Common myeloid progenitor, CD34-positive (primary cell): Measurements from ENCODE around the gene MOB3B.

Source experiments
- CTCF ChIA-PET: fragments of 350-600 bp; sonication (Branson Sonifier 250); formaldehyde crosslinking; loops from one replicate; lab custom pipeline; 2021; ENCODE audit warnings: antibody characterized with exemption; lab: Charles Lee
- POLR2A ChIA-PET: fragments of 350-600 bp; sonication (Branson Sonifier 250); formaldehyde crosslinking; loops from one replicate; lab custom pipeline; 2021; ENCODE audit warnings: antibody characterized with exemption; lab: Charles Lee
- DNase-seq, 3 donors: peaks; one replicate each; pipeline versions ENCODE4 v3.0.0 to v3.0.0-alpha.2; 2013
- H3K27ac ChIP-seq, 2 experiments: 1 replicate in 1 of 2; 2 replicates in 1 of 2; pipeline ENCODE4 v1.7.0; 2013; ENCODE audit warnings: inconsistent platforms in 2 of 2, low read length in 2 of 2, mild to moderate bottlenecking in 2 of 2, low read depth in 1 of 2, moderate library complexity in 1 of 2; ENCODE audit not compliant: severe bottlenecking in 2 of 2, insufficient read depth in 1 of 2, poor library complexity in 1 of 2
- H3K27me3 ChIP-seq, 5 experiments: replicated peaks in 2 of 5; 1 replicate in 3 of 5; 2 replicates in 2 of 5; pipeline versions ENCODE4 v1.6.1 to v1.7.0; 2013; ENCODE audit warnings: low read length in 4 of 5, mild to moderate bottlenecking in 2 of 5, moderate library complexity in 2 of 5, inconsistent platforms in 1 of 5; ENCODE audit not compliant: insufficient read depth in 5 of 5, control insufficient read depth in 4 of 5
- H3K36me3 ChIP-seq, 4 experiments: 1 replicate in 2 of 4; 2 replicates in 2 of 4; pipeline versions ENCODE4 v1.6.1 to v1.7.0; 2013; ENCODE audit warnings: low read length in 3 of 4, control low read depth in 1 of 4, mild to moderate bottlenecking in 1 of 4; ENCODE audit not compliant: control insufficient read depth in 4 of 4, insufficient read depth in 4 of 4
- H3K4me1 ChIP-seq, 4 experiments: 1 replicate in 3 of 4; 2 replicates in 1 of 4; pipeline versions ENCODE4 v1.6.1 to v1.7.1; 2013; ENCODE audit warnings: low read length in 3 of 4, mild to moderate bottlenecking in 3 of 4, control low read depth in 1 of 4, inconsistent platforms in 1 of 4, moderate library complexity in 1 of 4; ENCODE audit not compliant: control insufficient read depth in 4 of 4, insufficient read depth in 4 of 4; ENCODE audit errors: control extremely low read depth in 1 of 4
- H3K4me3 ChIP-seq, 7 experiments: 1 replicate in 4 of 7; 2 replicates in 3 of 7; pipeline versions ENCODE4 v1.5.1 to v1.7.0; 2013; ENCODE audit warnings: mild to moderate bottlenecking in 7 of 7, low read length in 6 of 7, moderate library complexity in 6 of 7, inconsistent platforms in 2 of 7, low read depth in 2 of 7, control low read depth in 1 of 7; ENCODE audit not compliant: insufficient read depth in 4 of 7, control insufficient read depth in 1 of 7; ENCODE audit errors: extremely low read depth in 1 of 7
- H3K9me3 ChIP-seq, 5 experiments: 1 replicate in 4 of 5; 2 replicates in 1 of 5; pipeline versions ENCODE4 v1.6.1 to v1.7.1; 2013; ENCODE audit warnings: low read length in 4 of 5, mild to moderate bottlenecking in 2 of 5, inconsistent platforms in 1 of 5, low read depth in 1 of 5, moderate library complexity in 1 of 5; ENCODE audit not compliant: control insufficient read depth in 4 of 5, insufficient read depth in 2 of 5; ENCODE audit errors: control extremely low read depth in 1 of 5
- WGBS: methylation state at CpG from one replicate; pipeline ENCODE4 v1.1.5; 2013; ENCODE audit not compliant: insufficient coverage; 5-methylcytosine and 5-hydroxymethylcytosine counted together

MOB3B gene

DNA sequence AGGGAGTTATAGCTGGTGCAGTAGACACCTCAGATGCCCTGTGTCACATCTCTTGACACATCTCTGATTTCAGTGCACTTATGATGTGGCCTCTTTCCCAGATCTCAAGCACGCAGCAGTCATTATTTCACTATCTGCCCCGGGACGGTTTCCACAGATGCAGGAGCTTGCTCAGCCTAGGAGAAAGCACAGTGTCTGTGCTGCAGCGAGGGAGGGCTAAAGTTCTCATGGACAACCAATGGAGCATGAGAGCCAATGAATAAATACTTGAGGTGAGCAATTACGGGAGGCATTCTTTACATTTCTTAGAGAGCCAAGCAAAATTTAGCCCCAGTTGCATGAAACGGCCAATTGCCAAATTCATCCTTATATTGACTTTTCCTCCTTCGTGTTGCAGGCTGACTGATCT lies 7.4 kb upstream of the MOB3B start:
- H3K27me3 ChIP-seq = no peaks in the 10 kb centered on the region
- ChIA-PET CTCF (interaction anchor here (1.2 to 10.9 kb wide), 2 partner anchors 9 to 204 kb away, joined by 3 to 131 read pairs; no protein-coding TSS in a partner anchor), POLR2A (no interaction called here)
- no peak overlapping the region for H3K27ac ChIP-seq
- peaks cover 0 to 7% (median 1%) of the 10 kb centered on the region in 4 experiments for H3K36me3 ChIP-seq
- no peaks in the 10 kb centered on the region for H3K9me3 ChIP-seq
- H3K4me1 ChIP-seq = peaks cover 0 to 9% (median 6%) of the 10 kb centered on the region in 4 experiments
- WGBS = 99% methylated on average over 6 of the region's 7 CpGs
- H3K4me3 ChIP-seq = no peak overlapping the region
- DNase-seq = no peak

- ChIA-PET POLR2A (no interaction called here), CTCF (interaction anchor here (1.6 to 10.9 kb wide), 2 partner anchors 11 to 203 kb away, joined by 8 to 131 read pairs; no protein-coding TSS in a partner anchor)
- WGBS = 100% methylated on average over 2 of the region's 3 CpGs
- H3K27me3 ChIP-seq = no peaks in the 10 kb centered on the region
- DNase-seq = no peak
- peaks cover 0 to 9% (median 6%) of the 10 kb centered on the region in 4 experiments for H3K4me1 ChIP-seq
- peaks cover 0 to 7% (median 0%) of the 10 kb centered on the region in 4 experiments for H3K36me3 ChIP-seq
- H3K4me3 ChIP-seq = no peak overlapping the region
- H3K27ac ChIP-seq = no peak overlapping the region
- H3K9me3 ChIP-seq = no peaks in the 10 kb centered on the region
Measured at GRCh38 chr9:27536168-27536567, 6.6 kb upstream of the MOB3B start.

GRCh38 chr9:27535701-27536118 lies 6.1 kb upstream of the MOB3B start:
- no peak overlapping the region for H3K4me3 ChIP-seq
- H3K27me3 ChIP-seq = no peaks in the 10 kb centered on the region
- peaks cover 0 to 9% (median 6%) of the 10 kb centered on the region in 4 experiments for H3K4me1 ChIP-seq
- peaks cover 0 to 7% (median 0%) of the 10 kb centered on the region in 4 experiments for H3K36me3 ChIP-seq
- no peaks in the 10 kb centered on the region for H3K9me3 ChIP-seq
- peak in 2 of 3 donors; percentile 9 for DNase-seq
- ChIA-PET CTCF (interaction anchor here (1.6 to 10.9 kb wide), 2 partner anchors 12 to 202 kb away, joined by 8 to 131 read pairs; no protein-coding TSS in a partner anchor), POLR2A (no interaction called here)
- no peak overlapping the region for H3K27ac ChIP-seq
- WGBS = 78% methylated on average over 3 of the region's 3 CpGs

GRCh38 chr9:27534658-27535209 lies 5.1 kb upstream of the MOB3B start:
- 100% methylated on average over 1 of the region's 3 CpGs for WGBS

DNA sequence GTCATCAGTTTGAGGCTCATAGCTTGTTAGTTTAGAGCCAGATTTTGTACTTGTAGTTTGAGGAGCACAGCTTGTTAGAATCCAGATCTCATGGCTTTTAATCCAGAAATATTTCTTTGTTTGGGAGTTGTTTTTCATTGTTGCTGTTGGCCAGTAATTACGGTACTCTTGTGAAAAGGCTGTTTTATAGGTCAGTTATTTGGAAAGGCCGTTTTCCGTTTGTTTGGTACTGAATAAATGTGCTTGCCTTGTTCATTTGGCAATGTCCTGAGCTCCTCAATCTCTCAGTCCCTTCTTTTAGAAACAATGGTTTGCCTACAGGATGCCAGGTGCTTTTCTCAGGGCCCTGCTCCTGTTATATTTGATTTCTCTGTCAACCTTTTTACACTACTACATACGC lies 4.5 kb upstream of the MOB3B start:
- no peaks in the 10 kb centered on the region for H3K9me3 ChIP-seq
- no peaks in the 10 kb centered on the region for H3K27me3 ChIP-seq
- no peak overlapping the region for H3K27ac ChIP-seq
- H3K4me1 ChIP-seq = peaks cover 0 to 7% (median 4%) of the 10 kb centered on the region in 4 experiments
- H3K4me3 ChIP-seq = no peak overlapping the region
- peaks cover 0 to 7% (median 0%) of the 10 kb centered on the region in 4 experiments for H3K36me3 ChIP-seq
- DNase-seq = no peak
- POLR2A ChIA-PET = no interaction called here
- CTCF ChIA-PET = interaction anchor here (1.6 to 10.9 kb wide), 2 partner anchors 13 to 201 kb away, joined by 6 to 131 read pairs; no protein-coding TSS in a partner anchor
- WGBS = 96% methylated on average over 3 of the region's 4 CpGs

More at GRCh38 chr9:27534658-27535209, 5.1 kb upstream of the MOB3B start:
- no peak overlapping the region for H3K4me3 ChIP-seq
- DNase-seq = no peak
- peaks cover 0 to 7% (median 0%) of the 10 kb centered on the region in 4 experiments for H3K4me1 ChIP-seq
- ChIA-PET POLR2A (no interaction called here), CTCF (interaction anchor here (10.9 kb wide), 1 partner anchor 201 kb away, joined by 131 read pairs; no protein-coding TSS in a partner anchor)
- no peaks in the 10 kb centered on the region for H3K27me3 ChIP-seq
- no peaks in the 10 kb centered on the region for H3K9me3 ChIP-seq
- H3K36me3 ChIP-seq = peaks cover 0 to 7% (median 0%) of the 10 kb centered on the region in 4 experiments
- no peak overlapping the region for H3K27ac ChIP-seq

DNA sequence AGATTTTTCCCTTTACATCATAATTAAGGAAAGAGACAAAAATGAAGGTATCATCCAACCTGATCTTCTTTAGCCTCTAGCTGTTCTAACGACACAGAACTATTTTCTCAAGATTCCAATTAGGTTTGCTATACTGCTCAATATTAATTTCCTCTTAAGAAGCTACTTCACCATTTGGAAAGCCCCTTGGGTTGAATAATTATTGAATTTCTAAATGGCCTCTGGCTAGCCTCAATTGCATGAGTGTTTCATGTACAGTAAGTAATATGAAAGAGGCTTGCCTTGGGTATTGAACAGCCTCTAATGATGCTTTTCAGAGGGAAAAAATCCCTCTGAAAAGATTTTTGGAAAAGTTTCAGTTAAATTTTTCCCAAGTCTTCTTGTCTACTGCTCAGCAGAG lies 3.7 kb upstream of the MOB3B start:
- DNase-seq = no peak
- no peaks in the 10 kb centered on the region for H3K27me3 ChIP-seq
- no peaks in the 10 kb centered on the region for H3K9me3 ChIP-seq
- no peak overlapping the region for H3K4me3 ChIP-seq
- no CpG with 5 or more reads among the region's 1 CpG for WGBS
- no peak overlapping the region for H3K27ac ChIP-seq
- H3K36me3 ChIP-seq = peaks cover 0 to 7% (median 0%) of the 10 kb centered on the region in 4 experiments
- CTCF ChIA-PET = interaction anchor here (1.6 to 10.9 kb wide), 2 partner anchors 14 to 200 kb away, joined by 6 to 131 read pairs; no protein-coding TSS in a partner anchor
- POLR2A ChIA-PET = no interaction called here
- H3K4me1 ChIP-seq = peaks cover 0 to 13% (median 9%) of the 10 kb centered on the region in 4 experiments

DNA sequence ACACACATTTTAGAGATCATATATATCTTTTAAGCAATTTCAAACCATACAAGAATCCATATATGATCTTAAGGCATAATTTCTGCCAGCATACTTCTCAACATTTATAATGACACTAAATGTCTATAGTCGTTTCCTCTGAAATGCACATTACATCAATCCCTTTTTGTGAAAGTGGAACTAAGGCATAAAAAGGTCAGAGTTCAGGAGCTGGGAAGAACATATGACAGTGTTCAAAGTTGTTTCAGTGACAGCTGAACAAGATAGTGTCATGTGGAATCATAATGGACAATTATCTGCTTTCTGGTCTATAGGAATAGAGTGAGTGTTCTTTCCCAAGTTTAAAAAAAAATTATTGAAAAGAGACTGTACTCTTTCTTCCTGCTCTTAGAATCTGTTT lies 2.4 kb upstream of the MOB3B start:
- CTCF ChIA-PET = interaction anchor here (1.9 to 10.9 kb wide), 3 partner anchors 15 to 199 kb away, joined by 4 to 131 read pairs (median 49); no protein-coding TSS in a partner anchor
- Histone ChIP-seq H3K27me3 (peaks cover 0 to 10% (median 0%) of the 10 kb centered on the region in 5 experiments), H3K36me3 (peaks cover 0 to 7% (median 0%) of the 10 kb centered on the region in 4 experiments), H3K4me1 (peaks cover 0 to 20% (median 15%) of the 10 kb centered on the region in 4 experiments), H3K9me3 (no peaks in the 10 kb centered on the region), H3K4me3 (no peak overlapping the region), H3K27ac (no peak overlapping the region)
- POLR2A ChIA-PET = no interaction called here
- no CpG with 5 or more reads among the region's 1 CpG for WGBS
- DNase-seq = no peak
